Mononuclear cell (primary cell): ENCODE data around the gene IFNA17. TPM values are rescaled to one million over a fixed set of nuclear protein-coding genes. Genes with fewer than 3 reads are reported as not detected.
"Not testable (repeated sequence)": the region's sequence is repeated elsewhere in the genome, so short reads cannot be mapped to it uniquely, and the experiment has no call there.

ENCODE experiments used
- H3K27me3 ChIP-seq: 2 replicates; pipeline ENCODE4 v1.6.0; 2011; ENCODE audit warnings: low read length, control low read depth; ENCODE audit not compliant: insufficient read depth
- H3K4me1 ChIP-seq: 2 replicates; pipeline ENCODE4 v1.5.1; 2011; ENCODE audit warnings: mild to moderate bottlenecking, low read length, control low read depth; ENCODE audit not compliant: insufficient read depth
- H3K4me3 ChIP-seq: 2 replicates; pipeline ENCODE4 v1.5.1; 2011; ENCODE audit warnings: mild to moderate bottlenecking, low read length, moderate library complexity
- H3K9me3 ChIP-seq: 2 replicates; pipeline ENCODE4 v1.5.1; 2011; ENCODE audit warnings: low read depth, mild to moderate bottlenecking, control low read depth, low read length
- total RNA-seq: library from RNA; depleted of rRNA; stranded (reverse); fragments of >200 nt; gene quantifications from one replicate; pipeline ENCODE4 v1.2.3, GENCODE V29; 2012

The IFNA17 gene
- total RNA-seq, result not detected

DNA sequence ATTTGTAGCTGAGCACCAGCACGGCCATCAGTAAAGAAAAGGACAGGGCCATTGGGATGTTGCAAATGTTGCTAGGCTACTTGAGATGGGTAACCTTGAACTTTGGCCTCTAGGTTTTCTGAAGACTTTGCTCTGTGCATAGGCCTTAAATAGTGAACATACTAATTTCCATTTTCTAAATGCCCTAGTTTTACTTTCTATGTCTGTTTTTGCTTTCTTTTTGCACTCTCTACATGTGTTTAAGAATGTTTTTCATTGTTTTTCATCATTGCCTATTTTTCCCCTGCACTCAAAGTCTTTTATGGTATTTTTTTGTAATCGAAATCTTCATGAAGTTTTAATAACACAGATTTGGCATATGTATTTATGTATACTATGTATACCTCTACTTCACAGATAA, at the start of gene IFNA17:
TSS of gene IFNA17 (minus strand) at position 101 of the 400 bp plus-strand sequence. CDS start at position 52, 49 bp downstream.
- Histone ChIP-seq H3K9me3 (no peaks in the 10 kb centered on the region), H3K4me1 (no peaks in the 10 kb centered on the region), H3K27me3 (no peaks in the 10 kb centered on the region), H3K4me3 (no peak within 1 kb of the TSS)

DNA sequence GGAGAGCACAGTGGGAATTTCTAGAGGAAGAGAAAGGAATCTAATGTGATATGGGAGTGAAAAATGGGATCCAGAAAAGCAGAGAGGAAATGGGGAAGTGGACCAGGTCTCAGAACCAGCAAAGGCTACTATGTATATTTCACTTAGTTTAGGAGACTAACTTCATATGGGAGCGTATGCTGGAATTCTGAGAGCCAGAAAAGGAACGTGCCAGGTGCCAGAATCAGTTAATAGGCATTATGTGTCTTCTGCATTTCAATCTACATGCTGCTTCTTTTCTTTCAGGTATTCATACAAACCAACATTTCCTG, 40.3 kb upstream of the IFNA17 start:
- Histone ChIP-seq H3K9me3 (no peaks in the 10 kb centered on the region), H3K4me3 (no peak overlapping the region), H3K4me1 (peaks cover 7% of the 10 kb centered on the region), H3K27me3 (no peaks in the 10 kb centered on the region)

DNA sequence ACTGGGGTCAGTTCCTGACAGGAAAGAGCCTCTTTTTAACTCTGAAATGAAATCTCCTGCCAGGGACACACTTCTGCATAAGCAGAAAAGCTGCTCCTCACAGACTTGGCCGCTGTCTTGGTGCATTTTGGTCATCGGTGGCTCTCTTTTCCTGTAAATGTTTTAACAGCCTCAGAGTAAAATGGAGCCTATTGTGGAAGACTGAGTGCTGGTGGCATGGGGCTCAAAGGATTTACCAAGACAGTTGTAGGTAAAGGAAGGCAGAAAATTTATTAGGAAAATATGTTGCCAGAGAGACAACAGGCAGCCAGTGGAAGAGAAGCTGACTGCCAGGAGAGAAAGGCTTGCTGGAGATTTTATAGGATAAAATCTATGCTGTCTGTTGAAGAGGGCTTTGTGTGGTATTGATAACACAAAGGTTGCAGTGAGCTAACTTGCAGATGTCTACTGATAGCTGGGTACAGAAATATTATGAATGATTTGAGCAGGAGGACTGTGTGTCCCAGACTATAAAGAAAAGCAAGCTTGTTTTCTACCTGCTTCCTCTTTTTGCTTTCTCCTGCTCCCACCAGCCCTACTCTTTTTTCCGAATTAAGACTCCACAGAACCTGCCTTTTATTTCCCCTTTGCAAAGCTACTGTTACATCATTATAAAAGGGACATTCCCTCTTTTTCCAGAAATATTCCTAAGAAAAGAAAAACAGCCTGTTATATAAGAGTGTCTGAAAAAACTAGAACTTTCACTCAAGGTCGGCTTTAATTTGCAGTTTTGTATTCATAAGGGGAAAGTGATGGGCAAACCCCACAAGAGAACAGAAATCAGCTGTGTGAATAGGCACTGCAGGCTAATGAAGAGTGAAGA, 39.7 kb upstream of the IFNA17 start:
- no peak overlapping the region for H3K4me3 ChIP-seq
- H3K9me3 ChIP-seq, result no peaks in the 10 kb centered on the region
- H3K27me3 ChIP-seq, result no peaks in the 10 kb centered on the region
- H3K4me1 ChIP-seq, result peaks cover 7% of the 10 kb centered on the region

DNA sequence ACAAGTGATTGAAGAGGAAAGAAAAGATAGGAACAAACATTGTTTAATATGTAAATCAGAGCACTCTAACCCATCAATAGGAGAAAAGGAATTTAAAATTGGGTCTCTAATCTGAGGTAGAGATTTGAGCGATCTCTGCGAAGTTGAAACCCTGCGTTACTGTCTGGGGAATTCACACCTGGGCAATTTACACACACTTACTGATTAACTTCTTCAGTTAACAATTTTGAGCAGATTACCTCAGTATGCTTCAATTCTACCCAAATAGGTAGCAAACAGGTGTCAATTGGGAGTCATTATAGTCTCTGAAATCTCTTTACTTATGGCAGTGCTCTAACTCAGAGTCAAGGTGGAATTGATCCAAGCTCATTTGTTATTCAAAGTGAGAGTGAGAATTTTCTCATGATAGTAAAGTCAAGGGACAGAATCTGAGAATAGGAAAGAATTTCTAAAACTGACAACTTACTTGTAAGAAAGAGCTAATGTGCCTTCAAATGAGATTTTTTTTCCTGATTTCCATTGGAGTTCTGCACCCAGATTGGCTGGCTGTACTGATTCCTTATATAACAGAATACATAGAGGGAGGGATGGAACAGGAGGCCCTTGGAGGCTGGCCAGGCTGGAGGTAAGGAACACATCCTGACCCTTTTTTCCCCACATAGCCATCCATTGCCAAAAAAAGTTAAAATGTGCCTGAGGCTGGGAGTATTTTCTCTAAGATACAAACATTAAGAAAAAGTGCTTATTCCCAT, 38.9 kb upstream of the IFNA17 start:
- H3K4me3 ChIP-seq, result no peak overlapping the region
- H3K27me3 ChIP-seq, result no peaks in the 10 kb centered on the region

DNA sequence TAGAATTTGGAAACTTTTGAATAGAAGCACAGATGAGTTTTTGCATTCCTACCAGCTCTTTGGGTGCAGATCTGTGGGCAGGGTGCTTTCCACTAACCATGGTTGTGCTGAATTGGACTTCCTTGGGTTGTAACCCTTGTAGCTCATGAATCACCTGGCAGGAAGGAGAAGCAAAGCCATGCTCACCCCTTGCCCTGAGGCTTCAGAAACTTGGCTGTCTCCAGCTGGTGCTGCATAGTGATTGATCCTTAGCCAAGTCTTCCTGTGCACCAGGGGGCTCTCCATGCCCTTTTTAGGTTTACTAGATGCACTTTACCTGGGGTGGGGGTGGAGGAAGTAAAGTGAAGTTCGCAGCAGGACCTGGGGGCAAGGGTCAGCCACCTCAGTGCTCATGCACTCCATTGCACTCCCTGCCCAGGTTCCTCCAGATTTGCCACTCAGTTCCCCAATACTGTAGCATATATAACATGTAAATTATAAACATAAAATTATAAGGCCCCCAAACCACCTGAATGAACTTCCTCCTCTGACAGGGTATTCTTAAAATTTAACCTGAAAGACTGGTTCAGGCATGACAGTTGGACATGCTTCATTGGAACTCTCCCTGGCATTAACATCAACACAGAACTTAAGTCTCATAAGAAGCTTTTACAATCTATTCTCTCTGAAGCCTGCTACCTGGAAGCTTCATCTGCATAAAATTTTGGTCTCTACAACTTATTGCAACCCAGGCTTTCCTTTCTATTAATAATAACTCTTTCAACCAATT, 37.6 kb upstream of the IFNA17 start:
- Histone ChIP-seq H3K9me3 (no peaks in the 10 kb centered on the region), H3K4me3 (no peak overlapping the region), H3K27me3 (no peaks in the 10 kb centered on the region), H3K4me1 (peaks cover 7% of the 10 kb centered on the region)

More for the DNA sequence above, 38.9 kb upstream of the IFNA17 start:
- no peaks in the 10 kb centered on the region for H3K9me3 ChIP-seq
- H3K4me1 ChIP-seq, result peaks cover 7% of the 10 kb centered on the region

DNA sequence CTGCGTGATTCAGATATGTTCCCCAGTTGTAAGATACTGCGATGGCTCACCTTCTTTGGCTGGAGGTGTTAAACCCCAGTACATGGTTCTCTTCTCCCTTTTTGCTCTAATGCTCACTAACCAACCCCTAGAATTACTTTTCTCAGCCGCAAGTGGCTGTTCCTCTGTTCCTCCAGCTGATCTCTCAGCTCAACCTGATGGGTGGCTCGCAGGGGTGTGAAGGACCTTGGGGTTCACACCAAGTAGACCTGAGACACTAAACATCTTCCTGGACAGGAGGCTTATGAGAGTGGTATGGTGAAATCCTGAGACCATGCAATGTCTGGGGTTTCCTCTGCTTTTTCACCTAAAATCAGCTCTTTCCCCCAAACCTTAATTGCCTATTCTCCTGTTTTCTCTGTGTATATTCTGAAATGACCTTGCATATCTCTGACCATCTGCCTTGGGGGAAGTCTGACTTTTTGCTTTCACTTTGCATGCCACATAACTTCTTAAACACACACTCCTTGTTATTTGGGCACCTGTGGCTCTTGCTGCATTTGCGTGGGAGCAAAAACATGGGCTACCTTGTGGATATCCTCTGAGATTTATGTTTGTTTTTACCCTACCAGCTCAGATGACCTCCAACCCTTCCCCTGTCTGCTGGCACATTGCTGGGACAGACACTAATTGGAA, 27.7 kb upstream of the IFNA17 start:
- Histone ChIP-seq H3K27me3 (no peaks in the 10 kb centered on the region), H3K4me3 (no peak overlapping the region), H3K4me1 (peaks cover 16% of the 10 kb centered on the region), H3K9me3 (no peaks in the 10 kb centered on the region)

DNA sequence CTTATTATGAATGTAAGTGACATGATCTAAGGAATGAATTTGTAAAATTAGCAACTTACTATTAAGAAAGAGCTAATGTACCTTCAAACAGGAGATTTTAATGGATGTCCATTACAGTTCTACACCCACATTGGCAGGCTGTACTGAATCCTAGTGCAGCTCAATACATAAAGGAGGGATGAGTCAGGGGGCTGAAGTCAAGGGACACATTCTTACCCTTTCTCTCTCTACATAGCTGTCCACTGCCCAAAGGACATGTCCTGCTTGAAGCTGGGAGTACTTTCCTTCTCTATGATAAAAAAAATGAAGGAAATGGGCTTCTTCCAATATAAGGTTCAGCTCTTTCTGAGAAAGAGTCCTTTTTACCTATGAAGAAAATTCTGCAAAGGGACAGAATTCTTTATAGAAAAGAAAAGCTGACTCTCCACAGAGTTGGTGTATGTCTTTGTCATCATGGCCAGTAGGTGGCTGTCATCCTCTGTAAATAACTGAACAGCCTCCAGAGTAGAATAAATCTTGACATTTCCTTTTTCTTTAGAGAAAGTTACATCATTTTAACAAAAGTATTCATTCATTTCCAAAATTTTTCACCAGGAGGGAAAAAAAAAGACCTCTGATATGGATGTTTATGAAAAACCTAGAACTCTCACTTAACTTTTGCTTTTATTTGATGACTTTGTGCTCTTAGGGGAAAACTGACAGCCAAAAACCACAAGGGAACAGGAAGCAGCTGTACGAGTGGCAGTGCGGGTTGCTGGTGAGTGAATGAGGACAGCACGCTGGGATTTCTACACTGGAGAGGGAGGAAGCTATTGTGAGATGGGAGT, 24.9 kb upstream of the IFNA17 start:
- Histone ChIP-seq H3K9me3 (no peaks in the 10 kb centered on the region), H3K4me1 (peaks cover 16% of the 10 kb centered on the region), H3K4me3 (no peak overlapping the region), H3K27me3 (peaks cover 3% of the 10 kb centered on the region)

DNA sequence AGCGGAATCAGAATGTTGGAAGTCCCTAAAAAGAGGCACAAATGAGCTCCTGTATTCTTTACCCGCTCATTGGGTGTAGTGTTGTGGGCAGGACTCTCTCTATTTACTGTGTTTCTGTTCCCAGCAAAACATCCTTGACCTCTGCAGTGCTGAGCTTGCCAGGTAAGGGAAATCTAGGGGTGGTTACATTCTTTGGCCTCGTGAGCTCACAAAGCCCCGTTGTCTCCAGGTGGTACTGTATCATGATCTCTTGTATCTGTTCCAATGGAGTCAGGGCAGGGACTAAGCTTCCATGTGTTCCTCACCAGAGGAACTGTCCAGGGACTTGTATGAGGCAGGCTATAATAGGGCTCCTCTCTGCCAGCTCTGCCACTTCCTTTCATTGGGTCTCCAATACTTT, 23.6 kb upstream of the IFNA17 start:
- Histone ChIP-seq H3K4me3 (no peak overlapping the region), H3K4me1 (peaks cover 16% of the 10 kb centered on the region), H3K9me3 (no peaks in the 10 kb centered on the region), H3K27me3 (peaks cover 3% of the 10 kb centered on the region)

DNA sequence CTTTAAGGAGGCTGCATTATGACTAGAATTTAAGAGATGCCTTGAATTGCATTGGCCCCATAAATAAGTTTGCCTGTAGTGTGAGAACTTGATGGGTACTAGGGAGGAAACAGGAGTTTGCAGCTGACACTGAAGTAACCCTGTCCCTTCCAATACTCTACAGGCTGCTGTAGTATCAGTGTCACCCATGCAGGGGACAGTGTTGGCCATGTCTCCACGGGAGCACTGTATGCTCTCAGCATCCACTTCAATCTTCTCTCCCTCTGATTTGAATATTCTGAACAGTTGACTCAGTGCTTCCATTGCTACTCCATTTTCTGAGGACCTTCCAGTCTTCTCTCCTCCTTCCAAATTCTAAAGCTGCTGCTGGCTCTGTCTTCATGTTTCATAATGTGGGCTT, 23.2 kb upstream of the IFNA17 start:
- no peak overlapping the region for H3K4me3 ChIP-seq
- no peaks in the 10 kb centered on the region for H3K9me3 ChIP-seq
- peaks cover 3% of the 10 kb centered on the region for H3K27me3 ChIP-seq

DNA sequence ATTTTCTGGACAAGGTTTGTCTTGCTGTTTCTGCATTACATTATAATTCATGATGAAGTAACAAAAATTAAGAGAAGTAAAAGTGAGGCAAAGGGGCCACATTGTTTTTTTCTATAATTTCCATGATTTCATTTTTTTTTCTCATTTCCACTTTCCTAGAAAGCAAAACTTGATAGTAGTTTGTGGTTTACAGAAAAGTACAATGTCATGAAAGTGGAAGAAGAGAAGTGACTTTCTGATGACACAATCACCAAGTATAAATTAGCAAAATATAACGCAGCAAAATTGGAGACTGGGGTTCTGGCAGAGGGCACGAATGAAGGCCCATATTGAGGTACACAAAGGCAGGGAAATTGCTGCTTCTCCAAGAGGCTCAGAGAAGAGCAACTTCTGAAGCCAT, 16.8 kb upstream of the IFNA17 start:
- Histone ChIP-seq H3K9me3 (no peaks in the 10 kb centered on the region), H3K4me3 (no peak overlapping the region), H3K4me1 (peaks cover 9% of the 10 kb centered on the region), H3K27me3 (peaks cover 25% of the 10 kb centered on the region)

More for the DNA sequence above, 23.2 kb upstream of the IFNA17 start:
- H3K4me1 ChIP-seq, result peaks cover 16% of the 10 kb centered on the region

DNA sequence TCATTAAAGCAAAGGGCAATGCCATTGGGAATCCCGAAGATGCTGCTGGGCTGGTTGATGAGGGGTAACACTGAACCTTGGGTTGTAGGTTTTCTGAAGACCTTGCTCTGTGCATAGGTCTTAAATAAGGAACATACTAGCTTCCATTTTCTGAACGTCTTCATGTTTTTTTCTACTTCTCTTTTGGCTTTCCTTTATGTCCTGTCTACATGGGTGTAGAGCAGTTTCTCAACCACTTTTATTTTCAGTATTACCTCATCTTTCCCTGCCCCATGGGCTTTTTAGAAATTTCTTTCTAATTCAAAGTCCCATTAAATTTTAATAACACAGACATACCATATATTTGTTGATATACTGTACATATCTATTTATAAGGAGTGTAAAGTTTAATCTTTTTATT, 11.9 kb upstream of the IFNA17 start, which contains the start of gene IFNA14:
TSS of gene IFNA14 (minus strand) at position 95 of the 400 bp plus-strand sequence. CDS start at position 25, 70 bp downstream.
- H3K9me3 ChIP-seq, result no peaks in the 10 kb centered on the region
- peaks cover 23% of the 10 kb centered on the region for H3K27me3 ChIP-seq
- no peak within 1 kb of the TSS for H3K4me3 ChIP-seq
- peaks cover 13% of the 10 kb centered on the region for H3K4me1 ChIP-seq

DNA sequence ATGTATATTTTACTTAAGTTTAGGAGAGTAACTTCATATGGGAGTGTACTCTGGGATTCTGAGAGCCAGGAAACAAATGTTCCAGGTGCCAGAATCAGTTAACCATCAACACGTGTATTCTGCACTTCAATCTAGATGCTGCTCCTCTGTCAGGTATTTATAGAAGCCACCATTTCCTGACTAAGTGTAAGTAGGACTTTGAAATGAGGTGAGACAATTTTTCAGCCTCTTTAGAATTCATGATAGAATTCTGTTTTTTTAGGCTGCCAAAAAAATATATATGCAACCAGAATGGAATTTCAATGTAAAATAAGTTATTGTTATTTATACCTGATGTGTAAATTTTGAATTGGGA, 8.3 kb upstream of the IFNA17 start:
- H3K4me1 ChIP-seq, result peaks cover 12% of the 10 kb centered on the region
- not testable (repeated sequence) for H3K9me3 ChIP-seq, H3K27me3 ChIP-seq, H3K4me3 ChIP-seq

DNA sequence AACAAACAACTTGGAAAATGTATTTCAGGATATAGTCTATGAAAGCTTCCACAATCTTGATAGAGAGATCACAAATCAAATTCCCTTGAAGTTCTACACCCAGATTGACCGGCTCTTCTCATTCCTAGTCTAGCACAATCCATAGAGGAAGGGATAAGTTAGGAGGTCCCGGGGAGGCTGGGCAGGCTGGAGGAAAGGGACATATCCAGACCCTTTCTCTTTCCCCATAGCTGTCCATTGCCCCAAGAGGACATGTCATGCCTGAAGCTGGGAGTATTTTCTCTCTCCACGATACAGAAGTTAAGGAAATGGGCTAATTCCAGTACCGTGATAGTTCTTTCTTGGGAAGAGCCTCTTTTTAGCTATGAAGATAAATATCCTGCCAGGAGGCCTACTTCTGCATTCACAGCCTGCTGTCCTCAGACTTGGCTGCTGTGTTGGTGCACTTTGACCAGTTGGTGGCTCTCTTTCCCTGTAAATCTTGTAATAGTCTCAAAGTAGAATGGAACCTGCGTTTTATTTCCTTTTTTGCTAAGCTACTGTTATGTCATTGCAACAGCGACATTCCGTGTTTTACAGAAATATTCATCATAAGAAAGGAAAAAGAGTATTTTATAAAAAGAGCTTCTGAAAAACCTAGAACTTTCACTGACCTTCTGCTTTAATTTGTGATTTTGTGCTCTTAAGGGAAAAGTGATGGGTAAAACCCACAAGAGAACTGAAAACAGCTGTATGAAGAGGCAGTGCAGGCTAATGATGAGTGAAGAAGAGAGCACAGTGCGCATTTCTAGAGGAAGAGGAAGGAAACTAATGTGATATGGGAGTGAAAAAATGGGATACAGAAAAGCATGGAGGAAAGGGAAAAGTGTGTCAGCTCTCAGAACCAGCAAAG, 7.7 kb upstream of the IFNA17 start:
- peaks cover 12% of the 10 kb centered on the region for H3K4me1 ChIP-seq
- not testable (repeated sequence) for H3K27me3 ChIP-seq, H3K4me3 ChIP-seq, H3K9me3 ChIP-seq
